HG02840 (cell line): ENCODE measurements around the gene ALG2.
"Not testable (repeated sequence)": the region's sequence is repeated elsewhere in the genome, so short reads cannot be mapped to it uniquely, and the experiment has no call there.

ENCODE experiments used
- ATAC-seq: cut with Tn5 transposase; IDR thresholded peaks from one replicate; pipeline ENCODE4 v1.9.1; 2021; ENCODE audit warnings: mild to moderate bottlenecking, moderate library complexity, moderate number of reproducible peaks; ENCODE audit not compliant: unreplicated experiment, low FRiP score

Gene ALG2

DNA sequence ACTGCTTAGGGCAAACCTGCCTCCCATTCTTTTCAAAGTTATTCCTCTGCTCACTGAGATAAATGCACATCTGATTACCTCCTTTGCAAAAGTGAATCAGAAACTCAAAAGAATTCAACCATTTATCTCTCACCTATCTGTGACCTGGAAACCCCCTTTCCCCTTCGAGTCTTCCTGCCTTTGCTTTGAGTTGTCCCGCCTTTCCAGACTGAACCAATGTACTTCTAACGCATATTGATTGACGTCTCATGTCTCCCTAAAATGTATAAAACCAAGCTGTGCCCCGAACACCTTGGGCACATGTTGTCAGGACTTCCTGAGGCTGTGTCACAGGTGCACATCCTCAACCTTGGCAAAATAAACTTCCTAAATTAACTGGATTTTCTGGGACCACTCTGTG, 25.3 kb downstream of the ALG2 start:
- ATAC-seq = not testable (repeated sequence)

DNA sequence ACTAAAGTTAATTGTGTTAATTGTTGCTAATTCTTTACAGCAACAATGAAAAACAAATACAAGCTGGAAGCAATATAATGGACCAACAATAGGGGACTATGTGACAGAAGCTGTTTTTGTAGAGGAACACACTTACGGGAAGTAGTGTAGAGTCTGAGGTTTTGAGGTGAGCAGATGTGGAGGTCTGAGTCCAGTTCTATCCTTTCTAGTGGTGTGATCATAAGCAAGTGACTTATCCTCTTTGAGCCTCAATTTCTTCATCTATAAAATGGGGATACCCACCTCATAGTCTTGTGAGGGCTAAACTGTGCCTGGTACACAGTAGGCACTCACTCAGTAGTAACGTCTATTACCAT, 28.3 kb downstream of the ALG2 start:
- ATAC-seq = no peak

DNA sequence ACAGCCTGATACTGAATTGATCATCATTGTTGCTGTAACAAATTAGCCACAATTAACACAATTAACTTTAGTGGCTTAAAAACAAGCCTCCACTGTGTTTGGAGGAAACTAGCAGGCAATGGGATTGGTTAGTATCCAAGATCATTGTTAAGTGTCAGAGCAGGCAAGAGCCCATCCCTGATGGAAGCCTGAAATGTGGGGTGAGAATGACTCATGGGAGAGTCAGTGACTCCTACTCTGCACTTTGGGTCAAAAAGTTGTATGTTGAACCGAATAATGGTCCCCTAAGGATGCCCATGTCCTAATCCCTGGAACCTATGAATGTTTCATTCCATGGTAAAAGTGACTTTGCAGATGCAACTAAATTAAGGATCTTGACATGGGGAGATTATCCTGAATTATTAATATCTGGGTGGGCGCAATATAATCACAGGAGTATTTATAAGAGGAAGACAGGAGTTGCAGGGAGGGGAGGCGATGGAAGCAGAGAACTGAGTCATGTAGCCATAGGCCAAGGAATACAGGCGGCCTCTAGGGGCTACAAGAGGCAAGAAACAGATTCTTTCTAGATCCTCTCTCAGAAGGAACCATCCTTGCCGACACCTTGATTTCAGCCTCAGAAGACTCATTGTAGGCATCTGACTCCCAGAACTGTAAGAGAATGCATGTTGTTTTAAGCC, 28.8 kb downstream of the ALG2 start:
- no peak for ATAC-seq

DNA sequence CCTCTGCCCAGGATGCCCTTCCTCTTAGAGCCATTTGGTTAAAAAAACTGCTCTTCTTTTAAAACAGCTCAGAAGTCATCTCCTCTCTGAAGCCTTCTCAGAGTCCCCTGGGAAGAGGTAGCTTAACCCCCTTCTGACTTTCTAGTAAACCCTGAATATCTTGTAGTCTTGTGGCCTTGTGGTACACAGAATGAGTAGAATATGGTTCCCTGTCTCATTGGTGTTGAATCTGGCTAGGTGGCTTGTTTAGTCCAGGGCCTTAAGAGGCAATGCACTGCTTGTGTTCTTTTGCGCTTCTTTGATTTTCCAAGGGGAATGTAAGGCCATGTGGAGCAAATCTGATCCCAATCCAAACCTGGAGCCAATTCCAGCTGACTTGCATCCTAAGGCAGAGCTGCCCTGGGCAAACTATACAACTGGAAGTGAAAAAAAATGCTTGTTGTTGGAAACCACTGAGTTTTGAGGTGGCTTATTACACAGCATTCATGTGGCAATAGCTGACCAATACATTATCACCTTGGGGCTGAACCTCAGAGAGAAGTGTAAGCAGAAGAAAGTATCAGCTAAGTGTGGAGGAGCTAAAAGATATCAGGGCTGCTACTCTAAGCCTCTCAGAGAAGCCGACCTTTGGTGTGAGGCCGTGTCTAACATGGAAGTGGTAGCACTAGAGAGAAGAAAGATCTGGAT, 31.0 kb downstream of the ALG2 start:
- no peak for ATAC-seq

DNA sequence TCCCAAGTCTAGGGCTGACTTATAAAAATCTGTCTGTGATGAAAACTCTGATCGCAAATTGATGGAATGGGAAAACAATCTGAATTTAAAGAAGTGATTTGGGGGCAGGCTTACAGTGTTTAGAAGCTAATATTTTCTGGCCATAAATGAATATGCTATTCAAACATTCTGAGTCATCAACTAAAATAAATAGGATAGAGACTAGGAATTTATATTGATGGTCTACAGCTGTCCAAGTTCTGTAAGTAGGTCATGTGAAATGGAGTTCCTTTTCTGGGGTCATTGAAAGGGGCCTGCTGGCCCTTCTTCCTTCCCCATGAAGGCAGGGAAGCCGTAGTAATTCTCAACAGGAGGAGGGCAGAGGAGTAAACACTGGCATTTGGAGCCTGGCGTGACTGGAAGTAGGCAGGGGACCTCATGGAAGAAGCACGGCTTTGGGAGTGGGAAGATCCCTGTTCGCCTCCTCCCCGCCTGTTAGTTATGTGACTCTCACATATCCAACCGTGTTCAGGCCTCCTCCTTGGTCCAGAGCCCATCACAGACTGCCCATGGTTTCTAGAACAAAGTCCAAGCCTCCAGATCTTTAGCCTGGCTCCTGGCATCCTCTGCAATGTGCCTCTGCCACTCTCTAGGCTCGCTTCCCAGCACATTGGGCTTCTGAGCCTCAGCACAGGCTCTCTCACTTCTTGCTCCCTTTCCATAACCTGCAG, 31.7 kb downstream of the ALG2 start:
- no peak for ATAC-seq

DNA sequence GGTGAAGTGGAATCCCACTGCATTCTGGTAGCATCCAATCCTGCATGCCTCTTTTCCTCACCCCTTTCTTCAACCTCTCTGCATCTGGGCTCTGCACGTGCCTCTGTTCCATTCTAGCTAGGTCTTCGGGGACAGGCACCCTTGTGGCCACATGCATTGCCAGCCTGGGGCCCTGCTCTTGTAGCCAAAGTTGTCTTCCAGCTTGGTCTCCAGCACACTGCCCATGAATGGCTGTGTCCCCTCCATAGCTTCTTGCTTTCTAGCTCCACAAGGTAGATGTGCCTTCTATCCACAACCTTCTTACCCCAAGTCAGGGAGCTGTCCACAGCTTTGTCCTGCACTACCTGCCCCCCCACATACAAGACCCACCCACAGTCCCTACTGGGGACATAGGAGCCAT, 32.6 kb downstream of the ALG2 start:
- no peak for ATAC-seq

DNA sequence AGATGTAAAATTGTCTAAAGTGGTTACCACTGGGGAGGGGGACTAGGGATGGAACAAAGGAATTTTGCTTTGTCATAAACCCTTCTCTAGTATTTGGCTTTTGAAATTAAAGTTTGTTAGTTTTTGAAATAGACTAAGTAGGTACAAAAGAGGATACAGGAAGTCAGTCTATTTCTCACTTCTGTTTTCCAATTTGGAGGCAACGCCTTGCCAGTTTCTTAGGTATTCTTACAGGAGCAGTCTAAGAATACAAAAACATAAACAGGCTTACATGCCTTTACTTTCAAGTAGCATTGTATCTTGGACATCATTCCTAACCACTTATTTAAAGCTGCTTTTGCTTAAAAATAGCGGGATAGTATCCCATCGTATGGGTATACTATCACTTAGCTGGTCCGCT, 34.4 kb downstream of the ALG2 start:
- ATAC-seq = no peak

DNA sequence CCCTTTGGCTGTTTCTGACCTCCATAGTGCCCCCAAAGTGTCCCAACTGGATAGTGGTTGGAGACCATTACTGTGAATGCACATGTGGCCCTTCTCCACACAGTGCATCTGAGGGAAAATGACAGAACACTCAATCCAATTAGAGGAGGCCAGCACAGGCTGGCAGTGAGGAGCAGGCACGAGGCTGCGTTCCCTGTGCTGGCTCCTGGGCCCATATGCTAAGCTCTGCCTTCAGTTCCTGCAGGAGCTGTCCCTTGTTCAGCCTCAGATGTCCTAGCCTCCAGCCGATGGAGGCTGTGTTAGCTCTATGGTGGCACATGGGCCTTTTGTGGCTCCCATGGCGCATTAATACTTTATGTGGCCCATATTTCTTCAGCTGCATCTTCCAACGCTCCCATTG, 35.8 kb downstream of the ALG2 start:
- no peak for ATAC-seq

DNA sequence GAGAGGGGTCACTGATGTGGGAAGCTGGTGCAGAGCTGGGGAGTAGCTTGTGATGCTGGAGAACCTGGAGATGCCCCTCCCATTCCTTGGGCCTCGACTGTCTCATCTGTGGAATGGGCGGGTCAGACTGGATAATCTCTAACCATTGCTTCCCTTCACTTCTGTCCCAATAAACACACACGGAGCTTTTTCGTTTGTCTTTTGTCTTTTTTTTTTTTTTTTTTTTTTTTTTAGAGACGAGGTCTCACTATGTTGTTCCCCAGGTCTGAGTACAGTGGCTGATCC, 36.5 kb downstream of the ALG2 start:
- no peak for ATAC-seq

DNA sequence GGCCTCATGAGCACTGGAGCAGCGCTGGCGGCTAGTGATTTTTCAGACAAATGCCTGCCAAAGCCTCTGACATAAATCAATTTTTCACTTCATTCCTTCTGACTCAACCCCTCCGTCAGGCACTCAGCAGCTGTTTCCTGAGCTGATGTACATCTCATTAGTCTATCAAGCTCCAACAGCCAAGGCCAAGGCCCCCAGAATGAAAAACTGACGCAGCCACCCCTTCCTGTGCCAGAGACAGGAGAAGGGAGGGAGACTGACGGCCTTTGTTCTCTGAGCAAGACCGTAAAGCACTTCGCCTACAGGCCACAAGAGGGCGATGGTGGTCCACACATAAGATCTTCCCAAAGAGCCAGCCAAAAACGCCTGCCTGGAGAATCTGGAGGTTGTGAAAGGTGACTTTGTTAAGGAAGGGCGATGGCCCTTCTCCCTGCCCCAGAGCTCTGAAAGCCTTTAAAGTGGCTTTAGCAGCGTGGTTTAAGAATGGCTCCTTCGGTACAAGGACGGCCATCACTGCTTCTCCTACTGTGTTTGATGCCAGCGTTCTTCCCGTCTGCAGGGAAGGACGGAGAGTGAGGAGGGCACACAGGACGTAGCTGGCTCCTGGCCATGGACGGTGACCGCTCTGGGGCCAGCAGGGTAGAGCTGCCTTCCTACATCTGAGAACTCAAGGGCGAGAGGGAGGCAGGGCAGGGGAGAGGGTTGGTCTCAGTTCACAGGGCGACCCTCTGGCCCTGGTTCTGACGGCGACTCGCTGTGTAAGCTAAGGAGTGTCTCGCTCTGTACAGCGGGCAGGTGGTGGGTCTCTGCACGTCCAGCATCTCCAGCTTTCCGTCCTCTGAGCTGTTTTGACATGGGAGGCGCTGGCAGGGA, 37.0 kb downstream of the ALG2 start:
- peak; percentile 42 for ATAC-seq

DNA sequence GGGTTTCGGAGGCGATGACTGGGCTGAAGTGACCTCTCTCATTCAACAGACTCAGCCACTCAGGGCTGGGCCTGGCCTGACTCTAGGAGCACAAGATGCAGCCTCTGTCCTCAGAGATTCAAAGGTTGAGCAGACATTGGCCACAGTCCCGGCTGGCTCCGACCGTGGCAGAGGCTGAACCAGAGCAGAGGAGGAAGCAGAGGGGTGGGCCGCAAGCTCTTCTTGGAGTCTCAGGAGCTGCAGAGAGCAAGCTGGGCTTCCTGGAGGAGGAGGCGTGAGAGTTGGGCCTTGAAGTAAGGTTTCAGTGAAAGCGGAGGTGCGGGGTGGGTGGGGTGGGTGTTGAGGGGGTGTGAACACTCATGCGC, 37.6 kb downstream of the ALG2 start:
- ATAC-seq = no peak

DNA sequence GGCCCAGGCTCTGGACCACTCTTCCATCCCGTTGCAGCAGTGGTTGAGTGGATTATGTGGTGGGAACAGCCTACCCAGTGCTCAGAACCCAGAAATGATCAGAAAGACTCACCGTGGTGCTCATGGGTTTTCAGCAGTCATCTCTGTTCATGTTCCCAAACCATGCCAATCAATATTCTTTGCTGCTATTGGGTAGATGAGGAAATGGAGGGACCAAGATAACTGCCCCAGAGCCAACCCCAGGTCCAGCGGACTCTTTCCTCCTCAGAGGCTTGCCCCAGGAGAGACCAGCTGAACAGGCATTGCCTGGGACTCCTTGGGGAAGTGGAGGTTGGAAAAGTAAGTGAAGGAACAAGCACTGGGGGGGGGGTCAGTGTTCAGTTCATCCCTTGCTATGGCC, 38.1 kb downstream of the ALG2 start:
- no peak for ATAC-seq

DNA sequence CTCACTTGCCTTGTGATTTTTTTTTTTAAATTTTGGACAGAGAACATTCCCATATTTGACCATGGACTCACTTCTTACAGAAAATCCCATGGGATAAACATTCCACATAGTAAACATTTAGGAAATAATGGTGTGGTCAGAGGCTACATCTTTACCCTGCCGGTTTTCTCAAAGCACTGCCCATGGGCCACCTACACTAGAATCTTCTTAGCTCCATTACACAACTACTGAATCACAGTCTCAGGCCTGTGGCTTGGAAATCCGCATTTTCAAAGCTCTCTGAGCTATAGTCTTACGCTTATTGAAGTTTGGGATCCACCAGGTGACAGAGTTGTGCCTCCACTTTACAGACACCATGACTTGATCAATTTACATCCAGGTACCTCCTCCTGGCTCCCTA, 39.4 kb downstream of the ALG2 start:
- ATAC-seq = no peak

DNA sequence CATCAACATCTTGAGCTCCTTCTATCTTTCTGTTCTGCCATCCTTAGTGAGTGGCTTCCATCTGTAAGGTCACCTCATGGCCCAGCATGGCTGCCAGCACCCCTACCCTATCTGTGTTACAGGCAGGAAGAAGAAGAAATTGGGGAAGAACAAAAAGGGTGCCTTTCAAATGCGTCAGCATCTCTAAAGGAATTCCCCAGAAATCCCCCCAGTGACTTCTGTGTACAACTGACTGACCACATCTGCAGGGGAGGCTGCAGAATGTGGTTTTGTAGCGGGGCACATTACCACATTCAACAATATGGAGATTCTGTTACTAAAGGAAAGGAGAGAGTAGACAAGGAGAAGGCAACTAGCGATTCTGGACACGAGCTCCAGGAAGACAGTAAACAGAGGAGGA, 40.1 kb downstream of the ALG2 start:
- ATAC-seq = peak; percentile 52

DNA sequence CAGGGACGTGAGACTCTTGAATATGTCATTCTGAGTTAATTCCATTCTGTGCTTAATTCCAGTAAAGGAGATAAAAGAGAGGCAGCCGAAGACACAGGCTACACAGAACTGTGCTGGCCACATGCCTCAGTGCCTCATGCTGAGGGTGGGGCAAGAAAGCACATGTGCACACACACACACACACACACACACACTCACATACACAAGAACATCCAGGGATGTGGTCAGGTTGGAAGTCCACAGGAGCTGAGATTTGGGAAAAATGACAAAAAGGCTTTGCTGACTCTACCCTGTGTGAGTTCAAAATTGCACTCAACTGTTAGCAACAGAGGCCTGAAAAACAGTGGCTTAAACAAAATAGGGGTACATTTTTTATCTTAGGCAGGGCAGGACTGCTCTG, 40.5 kb downstream of the ALG2 start:
- ATAC-seq = no peak

DNA sequence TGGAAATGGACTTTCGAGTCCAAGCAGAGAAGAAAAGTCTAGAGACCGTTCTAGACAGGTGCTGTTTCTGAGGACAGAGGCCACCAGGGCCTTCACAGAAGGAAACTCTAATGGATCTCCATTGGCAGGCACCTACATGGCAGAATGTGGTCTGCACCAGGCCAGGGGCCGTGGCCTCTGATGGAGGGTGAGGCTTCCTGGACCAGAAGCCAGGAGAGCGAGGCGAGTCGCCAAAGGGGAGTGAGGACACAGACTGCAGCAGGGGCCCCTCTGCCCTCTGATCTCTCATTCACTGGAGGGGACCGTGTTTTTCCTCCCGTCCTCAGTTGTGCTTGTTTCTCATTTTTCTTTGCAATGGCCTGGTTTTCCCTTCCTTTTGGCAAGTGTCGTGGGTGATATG, 41.1 kb downstream of the ALG2 start:
- ATAC-seq = no peak

DNA sequence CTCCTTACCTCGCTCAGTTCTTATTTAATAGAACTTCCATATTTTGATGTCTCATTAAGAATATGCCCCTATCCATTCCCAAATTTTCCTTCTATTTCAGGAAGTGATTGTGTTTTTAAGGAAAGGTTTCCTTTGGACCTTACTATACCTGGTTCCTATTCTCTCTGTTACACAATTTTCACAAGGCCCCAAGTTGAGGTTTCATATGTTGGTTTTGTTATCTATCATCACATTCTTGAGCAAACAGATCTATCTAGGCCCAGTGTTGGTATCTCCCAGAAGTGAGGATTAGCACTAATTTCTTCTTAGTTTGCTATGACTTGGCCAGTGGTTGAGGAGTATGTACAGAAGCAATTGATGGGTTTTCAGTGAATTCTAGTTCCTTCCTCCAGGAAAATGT, 41.5 kb downstream of the ALG2 start:
- no peak for ATAC-seq

DNA sequence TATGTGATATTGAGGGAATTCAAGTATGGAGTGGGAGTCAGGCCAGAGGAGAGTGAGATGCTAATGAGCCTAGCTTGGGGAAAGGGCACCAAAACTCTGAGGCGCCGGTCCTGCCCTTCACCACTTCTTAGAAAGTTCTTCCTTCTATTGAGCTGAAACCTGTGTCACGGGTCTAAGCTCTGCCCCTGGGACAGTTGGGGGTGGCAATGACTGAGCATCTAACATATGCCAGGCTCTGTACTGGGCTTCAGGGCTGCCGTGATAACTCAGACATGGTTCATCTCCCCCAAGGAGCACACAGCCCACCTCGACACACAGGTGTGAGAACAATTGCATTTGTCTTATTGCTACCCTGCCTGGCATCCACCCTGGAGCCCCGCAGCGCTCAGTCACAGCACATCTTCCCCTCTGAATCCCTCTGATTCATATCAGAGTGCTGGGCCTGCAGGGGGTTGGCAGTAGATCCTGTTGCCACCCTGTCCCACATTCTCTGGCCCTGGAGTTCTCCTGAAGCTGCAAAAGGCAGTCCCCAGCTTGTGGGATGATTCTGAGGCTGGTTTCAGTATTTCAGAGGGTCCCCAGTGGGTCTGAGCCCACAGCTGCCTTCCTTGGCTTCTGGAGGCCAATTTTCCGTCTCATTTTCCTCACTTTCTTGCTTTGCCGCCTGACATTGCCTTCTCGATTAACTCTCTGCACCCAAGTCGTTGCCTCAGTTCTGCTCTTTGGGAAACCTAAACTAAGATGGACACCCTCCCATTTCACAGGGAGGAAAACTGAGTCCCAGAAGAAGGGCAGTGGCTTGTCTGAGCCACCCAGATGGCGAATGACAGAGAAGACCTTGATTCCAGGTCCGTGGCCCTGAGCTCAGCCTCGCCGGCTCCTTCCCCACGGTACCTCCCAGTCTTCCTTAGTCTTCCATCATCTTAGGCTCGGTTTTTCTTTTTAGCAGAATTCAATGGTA, 42.5 kb downstream of the ALG2 start:
- ATAC-seq = no peak

DNA sequence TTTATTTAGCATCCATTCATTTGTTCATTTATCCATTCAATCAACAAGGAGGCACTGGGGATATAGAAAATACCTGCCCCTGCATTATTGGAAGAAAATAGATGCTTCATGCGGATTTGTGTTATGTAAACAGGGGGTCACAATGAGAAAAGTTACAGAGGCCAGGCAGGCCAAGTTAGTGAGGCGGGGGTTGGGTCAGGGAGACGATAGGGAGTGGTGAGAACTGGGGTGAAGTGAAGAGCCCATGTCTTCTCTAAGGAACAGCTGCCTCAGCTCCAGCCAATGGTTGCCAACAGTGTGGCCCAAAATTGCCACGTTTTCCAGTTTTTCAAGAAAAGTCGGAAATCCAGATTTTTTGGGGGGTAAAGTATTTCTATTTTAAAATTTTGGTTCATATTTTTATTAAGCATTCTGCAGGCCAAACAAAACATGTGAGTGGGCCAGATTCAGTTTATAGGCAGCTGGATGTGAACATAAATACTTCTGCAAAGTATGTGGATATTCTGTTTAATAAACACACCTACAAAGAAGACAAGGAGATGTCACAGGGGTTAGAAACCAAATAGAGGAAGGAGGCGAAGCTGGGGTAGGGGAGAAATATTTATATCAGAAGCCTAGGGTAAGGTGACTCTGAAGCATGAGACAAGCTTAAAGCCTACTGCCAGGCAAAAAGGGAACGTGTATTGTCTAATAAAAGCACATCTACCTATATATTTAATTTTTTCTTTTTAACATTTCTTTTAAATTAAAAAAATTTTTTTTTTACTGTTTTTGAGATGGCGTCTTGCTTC, 44.0 kb downstream of the ALG2 start:
- no peak for ATAC-seq
